ENCODE measurements around the gene ZNF728.
"Not testable (repeated sequence)": the region's sequence is repeated elsewhere in the genome, so short reads cannot be mapped to it uniquely, and the experiment has no call there.

DNA sequence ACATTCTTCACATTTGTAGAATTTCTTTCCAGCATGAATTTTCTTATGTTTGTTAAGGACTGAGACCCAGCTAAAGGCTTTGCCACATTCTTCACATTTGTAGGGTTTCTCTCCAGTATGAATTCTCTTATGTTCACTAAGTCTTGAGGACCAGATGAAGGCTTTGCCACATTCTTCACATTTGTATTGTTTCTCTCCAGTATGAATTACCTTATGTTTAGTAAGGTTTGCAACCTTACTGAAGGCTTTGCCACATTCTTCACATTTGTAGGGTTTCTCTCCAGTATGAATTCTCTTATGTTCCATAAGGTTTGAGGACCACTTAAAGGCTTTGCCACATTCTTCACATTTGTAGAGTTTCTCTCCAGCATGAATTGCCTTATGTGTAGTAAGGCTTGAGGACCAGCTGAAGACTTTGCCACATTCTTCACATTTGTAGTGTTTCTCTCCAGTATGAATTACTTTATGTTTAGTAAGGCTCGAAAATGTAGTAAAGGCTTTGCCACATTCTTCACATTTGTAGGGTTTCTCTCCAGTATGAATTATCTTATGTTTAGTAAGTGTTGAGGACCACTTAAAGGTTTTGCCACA is 27.3 kb downstream of the ZNF728 start:
- TF ChIP-seq, protein P1, sequence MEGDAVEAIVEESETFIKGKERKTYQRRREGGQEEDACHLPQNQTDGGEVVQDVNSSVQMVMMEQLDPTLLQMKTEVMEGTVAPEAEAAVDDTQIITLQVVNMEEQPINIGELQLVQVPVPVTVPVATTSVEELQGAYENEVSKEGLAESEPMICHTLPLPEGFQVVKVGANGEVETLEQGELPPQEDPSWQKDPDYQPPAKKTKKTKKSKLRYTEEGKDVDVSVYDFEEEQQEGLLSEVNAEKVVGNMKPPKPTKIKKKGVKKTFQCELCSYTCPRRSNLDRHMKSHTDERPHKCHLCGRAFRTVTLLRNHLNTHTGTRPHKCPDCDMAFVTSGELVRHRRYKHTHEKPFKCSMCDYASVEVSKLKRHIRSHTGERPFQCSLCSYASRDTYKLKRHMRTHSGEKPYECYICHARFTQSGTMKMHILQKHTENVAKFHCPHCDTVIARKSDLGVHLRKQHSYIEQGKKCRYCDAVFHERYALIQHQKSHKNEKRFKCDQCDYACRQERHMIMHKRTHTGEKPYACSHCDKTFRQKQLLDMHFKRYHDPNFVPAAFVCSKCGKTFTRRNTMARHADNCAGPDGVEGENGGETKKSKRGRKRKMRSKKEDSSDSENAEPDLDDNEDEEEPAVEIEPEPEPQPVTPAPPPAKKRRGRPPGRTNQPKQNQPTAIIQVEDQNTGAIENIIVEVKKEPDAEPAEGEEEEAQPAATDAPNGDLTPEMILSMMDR (IDR thresholded peaks at IDR 0.05) = not testable (repeated sequence)
- not testable (repeated sequence) for TF ChIP-seq POLR2AphosphoS5 (IDR thresholded peaks at IDR 0.05; ENCODE audit: low read depth, low read length)

All from Panc1 (cell line).